Hair follicle dermal papilla cell (primary cell): ENCODE measurements around the gene MSANTD1. TPM values are rescaled to one million over a fixed set of nuclear protein-coding genes. Genes with fewer than 3 reads are reported as not detected.

Experiments used
- total RNA-seq: library from RNA; depleted of rRNA; stranded (reverse); fragments of >200 nt; gene quantifications from 2 replicates; pipeline ENCODE4 v1.2.3, GENCODE V29; 2012

MSANTD1 gene
- total RNA-seq, result 0.85 and 1.3 TPM in 2 replicates

GRCh38 chr4:3248811-3249661, at the start of gene MSANTD1:
Gene MSANTD1, plus strand, starts transcription at chr4:3249159. Its CDS starts 64 bp downstream, at chr4:3249223.

GRCh38 chr4:3292571-3293400, 43.8 kb downstream of the MSANTD1 start, which contains the start of gene RGS12:
Gene RGS12, plus strand, starts transcription at chr4:3293021. Its CDS starts 23,150 bp downstream, at chr4:3316171.

Other genes with a start within 250 kb of the MSANTD1 start
- gene HTT-AS, start 174.6 kb upstream of the MSANTD1 start, total RNA-seq, result not detected in 2 replicates
- gene HTT, start 174.5 kb upstream of the MSANTD1 start, total RNA-seq, result 37.4 and 43.0 TPM in 2 replicates
- gene RGS12, start 43.9 kb downstream of the MSANTD1 start, total RNA-seq, result 18.5 and 52.1 TPM in 2 replicates
- 0.49 TPM in 1 of 2 replicates, not detected in the other for gene HGFAC, start 192.8 kb downstream of the MSANTD1 start, total RNA-seq
- not detected in 2 replicates for gene DOK7, start 214.1 kb downstream of the MSANTD1 start, total RNA-seq